C4-2B (cell line): ENCODE results near the gene ITSN1.

ENCODE experiments used
- H3K27ac ChIP-seq: fragments of 450-650 bp; 2 replicates; pipeline ENCODE4 v1.5.1; 2017
- CTCF ChIP-seq: fragments of 450-650 bp; conservative IDR thresholded peaks from 2 replicates; pipeline ENCODE4 v1.5.1; 2017; ENCODE audit warnings: mild to moderate bottlenecking
- ZFX ChIP-seq: fragments of 450-650 bp; IDR thresholded peaks from 2 replicates; pipeline ENCODE4 v1.6.1; 2017

The ITSN1 gene

GRCh38 chr21:33878824-33879223 lies 236.5 kb downstream of the ITSN1 start:
- no peak overlapping the region for H3K27ac ChIP-seq
- no peak for TF ChIP-seq CTCF
- no peak for TF ChIP-seq ZFX

DNA sequence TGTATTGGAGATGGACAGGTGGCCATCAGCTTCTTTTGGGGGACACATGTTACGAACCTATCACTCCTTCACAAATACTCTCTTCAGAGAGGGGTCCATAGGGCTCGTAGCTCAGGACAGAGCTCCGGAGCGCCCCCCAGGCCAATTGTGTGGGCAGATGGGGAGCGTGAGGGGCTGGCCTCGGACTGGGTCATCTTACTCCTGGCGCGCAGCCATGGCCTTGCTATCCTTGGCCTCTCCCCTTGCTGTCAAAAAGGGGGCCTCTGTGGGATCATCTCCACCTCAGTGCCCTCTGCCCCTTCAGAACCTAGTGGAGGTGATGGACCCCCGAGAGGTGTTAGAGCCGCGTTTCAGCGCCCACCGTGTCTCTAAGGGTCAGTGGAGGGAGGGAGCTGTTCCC lies 238.3 kb downstream of the ITSN1 start:
- no peak overlapping the region for H3K27ac ChIP-seq
- TF ChIP-seq CTCF: no peak
- no peak for TF ChIP-seq ZFX

DNA sequence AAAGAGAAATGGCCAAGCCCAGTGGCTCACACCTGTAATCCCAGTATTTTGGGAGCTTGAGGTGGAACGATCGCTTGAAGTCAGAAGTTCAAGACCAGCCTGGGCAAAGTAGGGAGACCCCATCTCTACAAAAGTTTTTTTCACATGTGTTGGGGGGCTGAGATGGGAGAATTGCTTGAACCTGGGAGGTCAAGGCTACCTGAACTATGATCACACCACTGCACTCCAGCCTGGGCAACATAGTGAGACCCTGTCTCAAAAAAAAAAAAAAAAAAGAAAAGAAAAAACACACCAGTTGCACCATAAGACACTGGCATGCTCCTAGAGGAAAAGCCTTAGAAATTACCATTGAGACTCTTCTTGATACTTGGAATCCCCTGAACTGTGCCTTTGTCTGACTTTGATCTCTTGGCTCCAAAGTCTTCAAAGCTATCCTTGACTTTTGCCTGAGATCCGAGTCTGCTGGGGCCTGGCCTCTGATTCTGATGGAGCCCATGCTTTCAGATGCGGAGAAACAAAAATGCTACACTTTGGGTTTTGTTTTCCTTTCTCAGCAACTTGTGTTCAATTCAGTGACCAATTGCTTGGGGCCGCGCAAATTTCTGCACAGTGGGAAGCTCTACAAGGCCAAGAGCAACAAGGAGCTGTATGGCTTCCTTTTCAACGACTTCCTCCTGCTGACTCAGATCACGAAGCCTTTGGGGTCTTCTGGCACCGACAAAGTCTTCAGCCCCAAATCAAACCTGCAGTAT lies 239.6 kb downstream of the ITSN1 start:
- no peak for TF ChIP-seq ZFX
- no peak for TF ChIP-seq CTCF
- no peak overlapping the region for H3K27ac ChIP-seq

DNA sequence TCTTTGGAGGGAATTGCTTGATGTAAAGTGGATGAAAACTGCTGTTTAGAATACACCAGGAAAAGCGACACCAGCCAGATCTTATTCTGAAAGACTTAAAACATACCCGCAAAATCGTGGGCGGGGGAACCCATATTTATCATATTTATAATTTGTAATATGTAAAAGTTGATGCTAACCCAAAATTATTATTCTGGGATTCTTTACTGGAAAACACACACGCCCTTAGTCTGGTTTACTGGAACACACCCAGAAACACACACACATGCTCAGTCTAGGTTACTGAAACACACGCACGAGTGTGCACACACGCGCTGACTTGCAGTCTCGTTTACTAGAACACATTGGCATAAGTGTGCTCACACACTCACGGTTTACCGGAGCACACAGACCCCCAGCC lies 240.8 kb downstream of the ITSN1 start:
- no peak overlapping the region for H3K27ac ChIP-seq
- no peak for TF ChIP-seq CTCF
- TF ChIP-seq ZFX: no peak

DNA sequence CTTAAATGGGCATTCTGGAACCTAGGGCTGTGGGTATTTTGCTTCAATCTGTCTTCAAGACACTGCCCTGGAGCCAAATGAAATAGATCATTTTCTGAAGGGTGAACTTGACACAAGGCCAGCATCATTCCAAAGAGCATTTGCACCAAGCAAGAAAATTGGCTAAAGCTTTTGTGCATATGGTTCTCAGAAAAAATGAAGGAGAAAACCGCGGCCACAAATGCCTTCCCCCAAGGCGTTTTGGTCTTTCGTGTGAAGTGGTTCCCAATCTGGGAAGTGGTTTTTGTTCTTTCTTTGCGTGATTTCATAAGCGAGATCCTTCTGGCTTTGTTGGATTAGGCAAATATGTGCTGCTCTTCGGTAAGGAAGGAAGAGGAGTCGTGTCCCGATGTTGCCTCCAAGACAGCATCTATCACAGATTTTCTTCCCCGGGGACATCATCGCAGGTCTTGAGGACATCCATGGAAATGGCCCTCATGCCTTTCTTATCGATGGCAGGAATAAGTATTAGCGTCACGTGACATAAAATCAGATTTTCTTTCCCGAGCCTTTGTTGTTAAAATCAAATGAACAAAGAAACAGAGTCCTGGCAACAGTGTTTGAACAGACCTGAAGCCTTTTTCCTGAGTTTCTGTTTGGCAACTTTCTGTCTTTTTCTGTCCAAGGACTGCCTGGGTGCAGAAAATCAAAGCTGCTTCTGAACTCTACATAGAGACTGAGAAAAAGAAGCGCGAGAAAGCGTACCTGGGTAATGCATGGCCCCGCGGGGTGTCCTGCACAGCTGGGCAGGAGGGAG lies 242.3 kb downstream of the ITSN1 start:
- no peak overlapping the region for H3K27ac ChIP-seq
- TF ChIP-seq ZFX (no peak), CTCF (no peak)

DNA sequence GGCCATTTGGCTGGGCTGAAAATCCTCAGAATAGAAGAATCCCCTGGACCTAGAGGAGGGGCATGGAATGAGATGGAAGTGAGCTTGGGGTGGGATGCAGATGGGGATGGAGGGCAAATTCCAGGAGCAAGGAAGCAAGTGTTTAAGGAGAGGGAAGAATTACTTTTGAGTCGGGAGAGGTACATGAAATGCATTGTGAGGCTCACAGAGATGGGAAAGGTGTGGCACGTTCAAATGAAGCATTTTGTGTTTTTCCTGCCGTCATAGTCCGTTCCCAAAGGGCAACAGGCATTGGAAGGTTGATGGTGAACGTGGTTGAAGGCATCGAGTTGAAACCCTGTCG lies 242.8 kb downstream of the ITSN1 start:
- TF ChIP-seq CTCF (no peak), ZFX (no peak)
- no peak overlapping the region for H3K27ac ChIP-seq

GRCh38 chr21:33886321-33886720 lies 244.0 kb downstream of the ITSN1 start:
- no peak overlapping the region for H3K27ac ChIP-seq
- TF ChIP-seq ZFX (no peak), CTCF (no peak)
